GM12878 (cell line): ENCODE data around the gene TUBB3. TPM values are rescaled to one million over a fixed set of nuclear protein-coding genes. Genes with fewer than 3 reads are reported as not detected.
"Not testable (repeated sequence)": the region's sequence is repeated elsewhere in the genome, so short reads cannot be mapped to it uniquely, and the experiment has no call there.

Source experiments
- ATAC-seq: fragments of 200-7000 bp; cut with Tn5 transposase; 3 replicates; pipeline ENCODE4 v1.9.1; 2020; ENCODE audit warnings: mild to moderate bottlenecking, moderate library complexity
- BruUV-seq: library from RNA; stranded (reverse); fragments of 400-500 nt; replicated peaks from 2 replicates; lab custom pipeline; 2021; lab: Mats Ljungman, UMichigan
- CTCF ChIA-PET: fragments of 300-600 bp; sonication (Branson Sonifier 250); formaldehyde crosslinking; extraction: SDS; loops from one replicate; lab custom pipeline; 2021; ENCODE audit warnings: inconsistent platforms; lab: Yijun Ruan, JAX
- POLR2A ChIA-PET: fragments of 350-600 bp; formaldehyde crosslinking; extraction: SDS; loops from one replicate; lab custom pipeline; 2021; ENCODE audit warnings: inconsistent platforms; lab: Charles Lee
- RAD21 ChIA-PET: fragments of 300-600 bp; sonication (Branson Sonifier 250); formaldehyde crosslinking; loops from one replicate; lab custom pipeline; 2023; ENCODE audit warnings: antibody characterized with exemption; ENCODE audit not compliant: unreplicated experiment; lab: Charles Lee
- SMC1A ChIA-PET: fragments of 300-600 bp; sonication (Branson Sonifier 250); formaldehyde crosslinking; loops from one replicate; lab custom pipeline; 2023; ENCODE audit not compliant: unreplicated experiment, uncharacterized antibody; lab: Charles Lee
- DNase-seq: peaks from one replicate; pipeline ENCODE4 v3.0.0-alpha.2; 2011; ENCODE audit warnings: low read depth, low spot score
- FAIRE-seq: peaks from 3 replicates; lab custom pipeline; 2011; peaks lifted over from hg19 to GRCh38; lab: Jason Lieb, UNC
- H2AFZ ChIP-seq: 2 replicates; pipeline ENCODE4 v1.6.0; 2011; ENCODE audit warnings: low read depth, low read length, control low read depth; ENCODE audit not compliant: control insufficient read depth
- H3K27ac ChIP-seq: 2 replicates; pipeline ENCODE4 v1.5.1; 2011; ENCODE audit warnings: control low read depth; ENCODE audit not compliant: control insufficient read depth, insufficient read depth
- H3K27me3 ChIP-seq, 2 experiments: replicated peaks in 1 of 2; 2 replicates each; pipeline versions ENCODE4 v1.6.0 to v1.6.1; 2011; ENCODE audit warnings: low read length in 1 of 2; ENCODE audit not compliant: control insufficient read depth in 2 of 2, insufficient read depth in 2 of 2
- H3K36me3 ChIP-seq, 2 experiments: 2 replicates each; pipeline ENCODE4 v1.5.1; 2011; ENCODE audit warnings: low read length in 1 of 2; ENCODE audit not compliant: control insufficient read depth in 2 of 2, insufficient read depth in 2 of 2
- H3K4me1 ChIP-seq: 2 replicates; pipeline ENCODE4 v1.6.1; 2011; ENCODE audit warnings: mild to moderate bottlenecking, low read length, moderate library complexity, mixed read lengths; ENCODE audit not compliant: control insufficient read depth, insufficient read depth
- H3K4me2 ChIP-seq: 2 replicates; pipeline ENCODE4 v1.6.0; 2011; ENCODE audit warnings: control low read depth; ENCODE audit not compliant: control insufficient read depth, insufficient read depth
- H3K4me3 ChIP-seq: fragments of 200-600 bp; sonication (generic); 2 replicates; pipeline ENCODE4 v1.5.1; 2016
- H3K79me2 ChIP-seq: 2 replicates; pipeline ENCODE4 v1.6.0; 2011; ENCODE audit warnings: low read length; ENCODE audit not compliant: control insufficient read depth, insufficient read depth
- H3K9ac ChIP-seq: 2 replicates; pipeline ENCODE4 v1.8.0; 2011; ENCODE audit warnings: low read length, control low read depth, mixed read lengths; ENCODE audit not compliant: control insufficient read depth, insufficient read depth
- H3K9me3 ChIP-seq: replicated peaks from 3 replicates; pipeline ENCODE4 v1.5.1; 2011; ENCODE audit warnings: mild to moderate bottlenecking, low read length; ENCODE audit not compliant: control insufficient read depth, insufficient read depth
- H4K20me1 ChIP-seq: 2 replicates; pipeline ENCODE4 v1.6.0; 2011; ENCODE audit not compliant: control insufficient read depth, insufficient read depth
- SPI1 ChIP-seq: IDR thresholded peaks from 2 replicates; pipeline ENCODE4 v1.6.1; 2011; ENCODE audit warnings: low read depth, mild to moderate bottlenecking, low read length, moderate library complexity, borderline replicate concordance; ENCODE audit not compliant: insufficient read depth
- ZBTB11 ChIP-seq: fragments of 450-650 bp; formaldehyde crosslinking; IDR thresholded peaks from 2 replicates; pipeline ENCODE4 v1.5.0; 2022; ENCODE audit warnings: mild to moderate bottlenecking, missing genetic modification characterization
- WGBS: methylation state at CpG from one replicate; pipeline ENCODE4 v1.1.6; 2016; ENCODE audit warnings: low lambda C conversion rate; ENCODE audit not compliant: insufficient replicate concordance, insufficient coverage; ENCODE audit errors: missing lambda C conversion rate; 5-methylcytosine and 5-hydroxymethylcytosine counted together
- in situ Hi-C: fragments of 300-500 bp; cut with MboI; formaldehyde crosslinking; loops from 9 replicates; pipeline ENCODE4 v1.14.3; 2018; ENCODE audit warnings: mixed read lengths
- intact Hi-C: fragments of 100-400 bp; cut with micrococcal nuclease; formaldehyde crosslinking; loops from one replicate; pipeline ENCODE4 v1.14.2; 2022; ENCODE audit not compliant: unreplicated experiment
- polyA plus RNA-seq, 11 experiments: library from polyadenylated mRNA; depleted of rRNA in 4 of 11; unstranded in 6 of 11; stranded (reverse) in 5 of 11; fragments of >200 nt; fragmentation: Nextera tagmentation in 4 of 11; fragmentation: Illumina TruSeq in 1 of 11; extraction: Ambion mirVana in 4 of 11; extraction: Trizol in 1 of 11; gene quantifications; 1 replicate in 1 of 11; 2 replicates in 10 of 11; pipeline versions ENCODE4 v1.2.1 to v1.2.3, GENCODE V29; 2011 to 2016; ENCODE audit warnings: inconsistent platforms in 2 of 11, missing spikeins in 2 of 11, low read depth in 1 of 11
- total RNA-seq, 4 experiments: library from RNA; depleted of rRNA in 3 of 4; stranded (reverse); fragments of >200 nt in 3 of 4; fragmentation: Illumina TruSeq in 1 of 4; extraction: Trizol in 1 of 4; gene quantifications; 2 replicates each; pipeline versions ENCODE4 v1.2.1 to v1.2.3, GENCODE V29; 2013 to 2021

Gene TUBB3
- total and polyA plus RNA-seq, 10 of the 15 experiments (the other 5 are each of a cell fraction or from before 2014, with no cell fraction given): 0.09 to 2.5 (median 0.58) TPM; not detected in 1

GRCh38 chr16:89968074-89968473, 44.9 kb downstream of the TUBB3 start:
- in situ Hi-C loops, H3K4me3 ChIP-seq, DNase-seq, RAD21 ChIA-PET, H2AFZ ChIP-seq, SMC1A ChIA-PET, H3K27me3 ChIP-seq, H3K9me3 ChIP-seq, H3K4me2 ChIP-seq, H3K36me3 ChIP-seq, H3K9ac ChIP-seq, FAIRE-seq, POLR2A ChIA-PET, intact Hi-C loops, BruUV-seq, H3K27ac ChIP-seq, H4K20me1 ChIP-seq, CTCF ChIA-PET, ATAC-seq: not testable (repeated sequence)
- H3K4me1 ChIP-seq: peaks cover 14% of the 10 kb centered on the region
- H3K79me2 ChIP-seq: peaks cover 17% of the 10 kb centered on the region
- WGBS: 89% methylated on average over 11 of the region's 11 CpGs

DNA sequence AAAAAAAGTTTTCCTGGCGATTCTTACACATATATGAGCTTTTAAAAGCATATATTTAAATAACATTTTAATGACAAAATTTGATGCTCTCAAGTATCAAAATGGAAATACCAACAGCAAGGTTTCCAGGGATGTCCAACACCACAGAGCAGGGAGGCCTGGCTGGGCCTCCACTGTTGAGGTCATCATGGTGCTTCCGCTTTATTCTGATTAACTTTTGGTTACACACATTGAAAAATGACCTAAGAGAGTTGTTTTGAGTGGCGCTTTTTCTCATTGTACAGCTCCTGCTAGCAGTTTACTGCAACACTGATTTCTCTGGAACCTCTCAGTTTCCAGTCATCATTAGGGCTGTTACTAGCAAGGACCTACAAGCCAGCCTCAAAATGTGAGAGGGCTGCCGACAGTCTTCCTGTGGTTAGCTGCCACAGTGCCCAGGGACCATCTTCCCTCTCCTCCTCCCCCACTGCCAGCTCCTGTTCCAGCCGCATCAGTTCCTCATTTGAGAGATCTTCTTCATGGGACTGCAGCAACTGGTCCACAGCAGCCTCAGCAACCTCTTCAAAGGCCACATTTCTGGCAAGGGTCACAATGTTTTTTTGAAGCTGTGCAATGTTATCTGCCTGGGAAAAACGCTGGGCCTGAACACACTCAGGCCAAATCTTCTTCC, 46.7 kb downstream of the TUBB3 start:
- TF ChIP-seq SPI1 (peak; percentile 60; the same call in 1 of the 2 replicates), ZBTB11 (CRISPR knock-in tag) (no peak)
- H3K4me1 ChIP-seq: peaks cover 14% of the 10 kb centered on the region
- no peaks in the 10 kb centered on the region; the same call in 2 of the 3 replicates for H3K9me3 ChIP-seq
- peaks cover 31% of the 10 kb centered on the region for H3K79me2 ChIP-seq
- H3K27ac ChIP-seq: no peak overlapping the region
- no peak overlapping the region for H3K9ac ChIP-seq
- in situ Hi-C loops (no loop called here), intact Hi-C loops (no loop called here)
- FAIRE-seq (no peak), DNase-seq (no peak), ATAC-seq (no peak)
- ChIA-PET POLR2A (interaction anchor here (0.8 kb wide), 1 partner anchor 15 kb away, joined by 3 read pairs; no protein-coding TSS in a partner anchor), SMC1A (interaction anchor here (1.5 kb wide), 1 partner anchor 16 kb away, joined by 3 read pairs; no protein-coding TSS in a partner anchor), CTCF (interaction anchor here (1.1 to 1.4 kb wide), 2 partner anchors 12 to 264 kb away, joined by 3 read pairs; no protein-coding TSS in a partner anchor), RAD21 (interaction anchor here (0.6 kb wide), 1 partner anchor 40 kb away, joined by 3 read pairs; no protein-coding TSS in a partner anchor)
- H2AFZ ChIP-seq: no peak overlapping the region
- BruUV-seq: no TSS peak
- no peaks in the 10 kb centered on the region for H3K27me3 ChIP-seq
- WGBS: 72% methylated on average over 6 of the region's 6 CpGs
- no peaks in the 10 kb centered on the region for H3K36me3 ChIP-seq
- H4K20me1 ChIP-seq: no peaks in the 10 kb centered on the region
- H3K4me2 ChIP-seq: no peak overlapping the region; the same call in 1 of the 2 replicates
- no peak overlapping the region for H3K4me3 ChIP-seq
